Activated T-helper 1 cell treated with anti-CD3 and anti-CD28 coated beads, Interleukin-12 subunit alpha, Interleukin-12 subunit beta, Interleukin-2, Interleukin-4 antibody, amounts not matched to agents 30 ng/mL and 10 ng/mL and 1 ng/mL, durations not matched to agents 14 hours and 24 hours and 36 hours (primary cell): Measurements from ENCODE around the gene HKDC1. TPM values are rescaled to one million over a fixed set of nuclear protein-coding genes. Genes with fewer than 3 reads are reported as not detected.
"Not testable (repeated sequence)": the region's sequence is repeated elsewhere in the genome, so short reads cannot be mapped to it uniquely, and the experiment has no call there.

Source experiments
- DNase-seq: peaks from one replicate; pipeline ENCODE4 v3.0.0; 2021; ENCODE audit warnings: low spot score
- H3K27ac Mint-ChIP-seq: one replicate; pipeline ENCODE4 v1.8.0; 2021; ENCODE audit warnings: mild to moderate bottlenecking, mixed read lengths
- H3K27me3 Mint-ChIP-seq: one replicate; pipeline ENCODE4 v1.8.0; 2022; ENCODE audit warnings: mild to moderate bottlenecking, moderate library complexity, mixed read lengths; ENCODE audit not compliant: insufficient read depth
- H3K36me3 Mint-ChIP-seq: one replicate; pipeline ENCODE4 v1.8.0; 2021; ENCODE audit warnings: low read depth, mixed read lengths
- H3K4me1 Mint-ChIP-seq: one replicate; pipeline ENCODE4 v1.8.0; 2021; ENCODE audit warnings: low read depth, mixed read lengths
- H3K4me3 Mint-ChIP-seq: one replicate; pipeline ENCODE4 v1.8.0; 2021; ENCODE audit warnings: mild to moderate bottlenecking, moderate library complexity, mixed read lengths
- H3K9me3 Mint-ChIP-seq: one replicate; pipeline ENCODE4 v1.8.0; 2021; ENCODE audit warnings: mixed read lengths
- intact Hi-C: fragments of 100-400 bp; cut with micrococcal nuclease; formaldehyde crosslinking; loops from one replicate; pipeline ENCODE4 v1.15.1; 2024
- total RNA-seq: library from RNA; stranded (reverse); gene quantifications from 2 replicates; pipeline ENCODE4 v1.2.3, GENCODE V29; 2022

Gene HKDC1, protein sequence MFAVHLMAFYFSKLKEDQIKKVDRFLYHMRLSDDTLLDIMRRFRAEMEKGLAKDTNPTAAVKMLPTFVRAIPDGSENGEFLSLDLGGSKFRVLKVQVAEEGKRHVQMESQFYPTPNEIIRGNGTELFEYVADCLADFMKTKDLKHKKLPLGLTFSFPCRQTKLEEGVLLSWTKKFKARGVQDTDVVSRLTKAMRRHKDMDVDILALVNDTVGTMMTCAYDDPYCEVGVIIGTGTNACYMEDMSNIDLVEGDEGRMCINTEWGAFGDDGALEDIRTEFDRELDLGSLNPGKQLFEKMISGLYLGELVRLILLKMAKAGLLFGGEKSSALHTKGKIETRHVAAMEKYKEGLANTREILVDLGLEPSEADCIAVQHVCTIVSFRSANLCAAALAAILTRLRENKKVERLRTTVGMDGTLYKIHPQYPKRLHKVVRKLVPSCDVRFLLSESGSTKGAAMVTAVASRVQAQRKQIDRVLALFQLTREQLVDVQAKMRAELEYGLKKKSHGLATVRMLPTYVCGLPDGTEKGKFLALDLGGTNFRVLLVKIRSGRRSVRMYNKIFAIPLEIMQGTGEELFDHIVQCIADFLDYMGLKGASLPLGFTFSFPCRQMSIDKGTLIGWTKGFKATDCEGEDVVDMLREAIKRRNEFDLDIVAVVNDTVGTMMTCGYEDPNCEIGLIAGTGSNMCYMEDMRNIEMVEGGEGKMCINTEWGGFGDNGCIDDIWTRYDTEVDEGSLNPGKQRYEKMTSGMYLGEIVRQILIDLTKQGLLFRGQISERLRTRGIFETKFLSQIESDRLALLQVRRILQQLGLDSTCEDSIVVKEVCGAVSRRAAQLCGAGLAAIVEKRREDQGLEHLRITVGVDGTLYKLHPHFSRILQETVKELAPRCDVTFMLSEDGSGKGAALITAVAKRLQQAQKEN
- total RNA-seq = 0.05 and 0.12 TPM in 2 replicates

DNA sequence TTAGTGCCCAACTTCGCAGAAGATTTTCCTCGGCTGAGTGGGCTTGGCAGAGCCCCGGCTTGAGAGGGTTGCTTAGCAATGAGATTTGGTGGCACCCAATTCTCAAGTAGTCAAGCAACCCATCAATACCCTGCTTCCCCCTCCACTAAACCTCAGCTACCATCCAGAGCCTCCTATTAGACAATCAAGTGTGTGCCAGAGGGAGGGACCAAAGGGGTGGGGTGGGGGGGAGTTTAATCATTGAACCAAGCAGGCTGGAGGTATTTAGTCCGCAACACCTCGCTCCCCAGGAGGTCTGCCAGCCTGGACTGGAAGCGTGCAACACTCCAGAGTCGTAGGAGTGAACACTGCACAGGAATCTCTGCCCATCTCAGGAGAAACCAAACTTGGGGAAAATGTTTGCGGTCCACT lies at the start of gene HKDC1:
TSS of gene HKDC1 (plus strand) at position 292 of the 411 bp plus-strand sequence. CDS start at position 396, 104 bp downstream.
- H3K27ac Mint-ChIP-seq = peak within 1 kb of the TSS; percentile 72
- intact Hi-C loops = no loop called here
- no peak for DNase-seq
- no peaks in the 10 kb centered on the region for H3K27me3 Mint-ChIP-seq
- H3K4me1 Mint-ChIP-seq = peaks cover 54% of the 10 kb centered on the region
- no peak within 1 kb of the TSS for H3K4me3 Mint-ChIP-seq
- H3K9me3 Mint-ChIP-seq = peaks cover 3% of the 10 kb centered on the region
- H3K36me3 Mint-ChIP-seq = peaks cover 2% of the 10 kb centered on the region

DNA sequence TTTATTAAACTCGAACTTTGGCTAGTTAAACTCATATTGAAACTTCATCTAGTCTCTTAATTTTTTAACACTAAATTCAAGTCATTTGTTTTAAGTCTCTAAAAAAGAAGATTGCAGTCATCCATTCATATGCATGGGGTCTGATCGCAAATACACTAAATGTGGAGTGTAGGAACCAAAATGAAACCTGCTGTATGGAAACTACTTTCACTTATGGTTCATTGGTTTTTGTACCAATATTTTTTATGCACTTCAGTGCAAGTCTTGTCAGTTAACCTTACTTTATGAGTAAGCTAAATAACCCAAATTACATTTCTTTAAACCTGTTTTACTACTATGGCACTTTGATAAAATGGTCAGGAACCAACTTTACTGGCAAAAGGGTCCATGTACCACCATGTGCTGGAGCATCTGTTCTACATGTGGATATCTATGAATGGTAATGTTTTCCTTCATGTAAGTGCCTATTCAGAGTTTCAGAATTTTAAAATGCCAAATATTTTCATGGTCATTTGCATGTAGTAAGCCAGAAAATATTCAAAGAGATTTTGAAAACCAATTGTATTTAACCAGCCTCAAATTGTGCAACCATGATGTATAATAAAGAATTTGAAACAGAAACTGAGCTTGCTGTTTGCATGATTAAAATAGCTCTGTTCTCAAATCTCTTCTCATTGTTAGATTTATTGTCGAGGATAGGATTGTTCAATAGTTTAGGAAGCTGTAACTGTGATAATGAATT lies 47.7 kb upstream of the HKDC1 start:
- H3K9me3 Mint-ChIP-seq = no peaks in the 10 kb centered on the region
- H3K27ac Mint-ChIP-seq = no peak overlapping the region
- no peak for DNase-seq
- peaks cover 11% of the 10 kb centered on the region for H3K36me3 Mint-ChIP-seq
- no peaks in the 10 kb centered on the region for H3K27me3 Mint-ChIP-seq
- H3K4me1 Mint-ChIP-seq = no peaks in the 10 kb centered on the region
- intact Hi-C loops = no loop called here
- no peak overlapping the region for H3K4me3 Mint-ChIP-seq

GRCh38 chr10:69175326-69175725 lies 44.8 kb upstream of the HKDC1 start:
- H3K4me1 Mint-ChIP-seq = peaks cover 15% of the 10 kb centered on the region
- H3K4me3 Mint-ChIP-seq, H3K27me3 Mint-ChIP-seq, H3K36me3 Mint-ChIP-seq, H3K9me3 Mint-ChIP-seq, H3K27ac Mint-ChIP-seq, intact Hi-C loops, DNase-seq: not testable (repeated sequence)

GRCh38 chr10:69176823-69177222 lies 43.3 kb upstream of the HKDC1 start:
- peaks cover 26% of the 10 kb centered on the region for H3K4me1 Mint-ChIP-seq
- H3K27ac Mint-ChIP-seq = no peak overlapping the region
- no peaks in the 10 kb centered on the region for H3K36me3 Mint-ChIP-seq
- H3K4me3 Mint-ChIP-seq = no peak overlapping the region
- intact Hi-C loops = no loop called here
- no peak for DNase-seq
- no peaks in the 10 kb centered on the region for H3K27me3 Mint-ChIP-seq
- H3K9me3 Mint-ChIP-seq = no peaks in the 10 kb centered on the region

GRCh38 chr10:69179089-69179742 lies 40.9 kb upstream of the HKDC1 start:
- Mint-ChIP-seq H3K9me3 (no peaks in the 10 kb centered on the region), H3K4me1 (peaks cover 36% of the 10 kb centered on the region), H3K27me3 (no peaks in the 10 kb centered on the region), H3K4me3 (peak overlapping the region; percentile 95), H3K27ac (peak overlapping the region; percentile 99), H3K36me3 (peaks cover 8% of the 10 kb centered on the region)
- DNase-seq = peak; percentile 19
- intact Hi-C loops = loop anchor here (1.0 to 2.0 kb wide), 5 partner anchors 25 to 182 kb away; no protein-coding TSS in a partner anchor

DNA sequence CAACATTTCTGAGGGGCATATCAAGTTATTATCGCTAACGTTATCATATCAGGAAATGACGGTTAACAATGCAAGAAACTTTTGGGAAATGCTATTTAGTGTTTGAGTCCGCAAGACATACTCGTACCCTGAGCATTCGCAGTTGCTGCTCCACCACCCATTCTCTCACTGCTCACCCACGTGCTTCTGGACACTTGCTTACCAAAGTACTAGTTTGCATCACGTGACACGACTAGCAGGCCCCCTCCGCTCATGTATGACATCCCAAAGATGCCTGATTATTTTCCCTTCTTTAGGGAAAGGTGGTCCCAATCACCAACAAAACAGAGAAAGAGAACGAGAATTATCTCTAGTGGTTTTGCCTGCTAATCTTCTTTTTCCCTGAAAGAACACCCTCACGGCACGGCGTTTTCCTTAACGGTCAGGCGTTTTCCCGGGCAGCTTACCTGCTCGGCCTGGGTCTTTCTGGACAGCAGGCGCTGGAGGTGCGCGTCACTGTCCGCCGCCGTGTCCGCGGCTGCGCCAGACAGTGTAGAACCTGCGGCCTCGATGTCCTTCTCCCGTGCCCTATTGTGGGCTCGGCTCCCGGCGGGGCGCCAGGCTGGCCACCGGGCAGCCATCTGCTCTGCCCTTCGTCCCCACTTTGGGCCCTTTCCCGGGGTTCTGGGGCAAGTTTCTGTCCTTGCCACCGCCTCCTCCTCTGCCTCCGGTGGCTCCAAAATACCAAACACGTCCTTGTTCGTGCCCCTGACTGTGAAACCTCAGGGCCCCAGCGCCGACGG lies 40.2 kb upstream of the HKDC1 start, which contains the start of gene SUPV3L1:
TSS of gene SUPV3L1 (plus strand) at position 492 of the 782 bp plus-strand sequence. CDS start at position 550, 58 bp downstream.
- H3K27me3 Mint-ChIP-seq = no peaks in the 10 kb centered on the region
- no peaks in the 10 kb centered on the region for H3K9me3 Mint-ChIP-seq
- intact Hi-C loops = loop anchor here (1.0 to 10.0 kb wide), 14 partner anchors 24 to 455 kb away; partner anchors contain the start of genes CCAR1, DDX21 and KIFBP
- H3K4me3 Mint-ChIP-seq = peak within 1 kb of the TSS; percentile 95
- DNase-seq = peak; percentile 81
- peaks cover 41% of the 10 kb centered on the region for H3K4me1 Mint-ChIP-seq
- H3K27ac Mint-ChIP-seq = peak within 1 kb of the TSS; percentile 99
- peaks cover 10% of the 10 kb centered on the region for H3K36me3 Mint-ChIP-seq

- peak overlapping the region; percentile 99 for H3K27ac Mint-ChIP-seq
- H3K9me3 Mint-ChIP-seq = no peaks in the 10 kb centered on the region
- peaks cover 14% of the 10 kb centered on the region for H3K36me3 Mint-ChIP-seq
- H3K27me3 Mint-ChIP-seq = no peaks in the 10 kb centered on the region
- H3K4me1 Mint-ChIP-seq = peaks cover 44% of the 10 kb centered on the region
- DNase-seq = no peak
- intact Hi-C loops = loop anchor here (1.0 to 10.0 kb wide), 9 partner anchors 34 to 456 kb away; partner anchors contain the start of genes CCAR1, DDX21 and KIFBP
- peak overlapping the region; percentile 95 for H3K4me3 Mint-ChIP-seq
Measured at GRCh38 chr10:69180525-69181204, 39.5 kb upstream of the HKDC1 start.

DNA sequence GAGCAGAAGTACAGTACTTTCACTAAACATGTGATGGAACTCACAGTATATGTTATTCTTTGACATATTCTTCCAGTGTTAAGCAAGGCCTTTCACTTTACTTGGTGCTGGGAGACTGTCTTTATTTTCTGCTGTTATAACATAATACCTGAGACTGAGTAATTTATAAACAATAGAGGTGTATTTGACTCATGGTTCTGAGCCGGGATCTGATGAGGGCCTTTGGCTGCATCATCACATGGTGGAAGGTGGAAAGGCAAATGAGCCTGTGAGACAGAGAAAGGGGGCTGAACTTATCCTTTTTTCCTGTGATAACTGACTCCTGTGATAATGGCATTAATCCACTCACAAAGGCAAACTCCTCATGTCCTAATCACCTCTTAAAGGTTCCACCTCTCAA lies 38.7 kb upstream of the HKDC1 start:
- peaks cover 20% of the 10 kb centered on the region for H3K36me3 Mint-ChIP-seq
- intact Hi-C loops = loop anchor here (2.0 to 10.0 kb wide), 5 partner anchors 33 to 457 kb away; partner anchors contain the start of gene CCAR1
- peak overlapping the region; percentile 95 for H3K4me3 Mint-ChIP-seq
- H3K9me3 Mint-ChIP-seq = no peaks in the 10 kb centered on the region
- no peak for DNase-seq
- H3K4me1 Mint-ChIP-seq = peaks cover 44% of the 10 kb centered on the region
- peak overlapping the region; percentile 99 for H3K27ac Mint-ChIP-seq
- H3K27me3 Mint-ChIP-seq = no peaks in the 10 kb centered on the region

GRCh38 chr10:69182005-69182404 lies 38.1 kb upstream of the HKDC1 start:
- no peak overlapping the region for H3K4me3 Mint-ChIP-seq
- no peak for DNase-seq
- H3K36me3 Mint-ChIP-seq = peaks cover 22% of the 10 kb centered on the region
- no peak overlapping the region for H3K27ac Mint-ChIP-seq
- peaks cover 44% of the 10 kb centered on the region for H3K4me1 Mint-ChIP-seq
- intact Hi-C loops = loop anchor here (10.0 kb wide), 1 partner anchor 457 kb away; the partner anchor contains the start of gene CCAR1
- no peaks in the 10 kb centered on the region for H3K27me3 Mint-ChIP-seq
- no peaks in the 10 kb centered on the region for H3K9me3 Mint-ChIP-seq

- Mint-ChIP-seq H3K27ac (no peak overlapping the region), H3K9me3 (no peaks in the 10 kb centered on the region), H3K4me3 (no peak overlapping the region), H3K27me3 (no peaks in the 10 kb centered on the region), H3K4me1 (peaks cover 20% of the 10 kb centered on the region), H3K36me3 (peaks cover 39% of the 10 kb centered on the region)
- intact Hi-C loops = loop anchor here (10.0 kb wide), 1 partner anchor 462 kb away; the partner anchor contains the start of gene CCAR1
- no peak for DNase-seq
Measured at GRCh38 chr10:69186524-69186923, 33.6 kb upstream of the HKDC1 start.

DNA sequence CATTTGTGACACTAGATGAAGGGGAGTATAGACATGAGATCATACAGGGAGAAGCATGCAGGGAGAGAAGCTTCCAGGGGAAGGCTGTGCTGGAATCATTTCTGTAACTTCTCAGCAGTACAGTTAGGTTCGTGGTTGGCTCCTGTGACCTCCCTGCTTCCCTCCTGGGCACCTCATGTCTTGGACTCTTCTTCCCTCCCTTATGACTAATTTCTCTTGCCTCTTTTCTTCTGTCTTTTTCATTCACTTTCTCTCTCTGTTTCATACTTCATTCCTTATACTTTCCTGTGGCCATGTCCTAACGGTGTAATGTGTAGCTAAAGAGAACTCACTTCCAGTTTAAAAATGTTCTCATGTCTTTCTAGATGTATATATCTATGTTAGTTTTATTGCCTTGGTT lies 19.1 kb upstream of the HKDC1 start:
- intact Hi-C loops = no loop called here

More for the DNA sequence above, 19.1 kb upstream of the HKDC1 start:
- Mint-ChIP-seq H3K4me3 (peak overlapping the region; percentile 19), H3K9me3 (no peaks in the 10 kb centered on the region), H3K4me1 (peaks cover 50% of the 10 kb centered on the region), H3K27ac (peak overlapping the region; percentile 83), H3K36me3 (peaks cover 29% of the 10 kb centered on the region), H3K27me3 (no peaks in the 10 kb centered on the region)
- no peak for DNase-seq
